ENCODE results near the gene RNF157.
A peak's percentile ranks its signal among the peaks of the same experiment; 100 is the strongest.

Gene RNF157

DNA sequence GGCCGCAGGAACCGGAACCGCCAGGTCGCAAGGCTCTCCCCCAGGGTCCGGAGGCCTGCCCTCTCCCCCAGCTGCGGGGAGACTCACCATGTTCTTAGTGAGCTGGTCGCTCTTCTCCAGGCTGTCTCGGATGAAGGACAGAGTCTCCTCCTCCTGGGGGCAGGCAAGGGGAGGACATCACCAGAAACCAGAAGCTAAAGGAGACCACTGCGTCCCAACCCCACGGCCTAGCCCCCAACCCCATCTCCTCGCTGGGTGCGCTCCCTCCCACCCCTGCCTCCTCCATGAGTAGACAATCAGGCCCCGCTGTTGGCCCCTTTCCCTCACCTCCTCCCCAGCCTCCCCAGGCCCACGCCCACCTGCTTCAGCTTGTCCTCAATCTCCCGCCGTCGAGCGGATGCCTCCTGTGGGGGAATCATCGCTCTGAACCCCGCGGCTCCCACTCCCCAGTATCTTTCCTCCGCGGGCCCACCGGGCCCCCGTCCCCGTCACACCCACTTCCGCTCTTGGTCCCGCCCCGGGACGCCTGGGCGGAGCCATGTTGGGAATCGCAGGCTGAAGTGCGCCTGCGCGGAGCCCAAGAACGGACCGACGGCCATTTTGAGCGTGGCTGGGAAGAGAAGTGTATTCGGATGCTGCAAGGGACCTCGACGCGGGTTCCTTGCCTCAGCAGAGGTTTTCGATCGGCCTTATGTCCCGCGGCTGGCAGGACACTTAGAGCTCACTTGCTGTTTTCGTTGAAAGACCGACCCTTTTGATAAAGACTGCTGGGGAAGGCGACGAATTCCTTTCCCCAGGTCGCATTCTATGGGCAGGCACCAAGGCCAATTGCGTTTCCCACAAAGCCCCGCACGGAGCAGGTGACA, 136.8 kb downstream of the RNF157 start, which contains the start of gene EXOC7:
EXOC7 (minus strand) TSS at position 514 of the 866 bp plus-strand sequence; CDS start at position 419, 95 bp downstream.
- TF ChIP-seq, protein P1, sequence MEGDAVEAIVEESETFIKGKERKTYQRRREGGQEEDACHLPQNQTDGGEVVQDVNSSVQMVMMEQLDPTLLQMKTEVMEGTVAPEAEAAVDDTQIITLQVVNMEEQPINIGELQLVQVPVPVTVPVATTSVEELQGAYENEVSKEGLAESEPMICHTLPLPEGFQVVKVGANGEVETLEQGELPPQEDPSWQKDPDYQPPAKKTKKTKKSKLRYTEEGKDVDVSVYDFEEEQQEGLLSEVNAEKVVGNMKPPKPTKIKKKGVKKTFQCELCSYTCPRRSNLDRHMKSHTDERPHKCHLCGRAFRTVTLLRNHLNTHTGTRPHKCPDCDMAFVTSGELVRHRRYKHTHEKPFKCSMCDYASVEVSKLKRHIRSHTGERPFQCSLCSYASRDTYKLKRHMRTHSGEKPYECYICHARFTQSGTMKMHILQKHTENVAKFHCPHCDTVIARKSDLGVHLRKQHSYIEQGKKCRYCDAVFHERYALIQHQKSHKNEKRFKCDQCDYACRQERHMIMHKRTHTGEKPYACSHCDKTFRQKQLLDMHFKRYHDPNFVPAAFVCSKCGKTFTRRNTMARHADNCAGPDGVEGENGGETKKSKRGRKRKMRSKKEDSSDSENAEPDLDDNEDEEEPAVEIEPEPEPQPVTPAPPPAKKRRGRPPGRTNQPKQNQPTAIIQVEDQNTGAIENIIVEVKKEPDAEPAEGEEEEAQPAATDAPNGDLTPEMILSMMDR (conservative IDR thresholded peaks at IDR 0.05; ENCODE audit: low read depth, low read length), result no peak

GRCh38 chr17:76102944-76103273, 137.4 kb downstream of the RNF157 start:
- Histone ChIP-seq H3K4me3 (IDR thresholded peaks at IDR 0.05; ENCODE audit: insufficient read depth, low read depth, low read length) (peak overlapping the region; percentile 61), H3K4me1 (ENCODE audit: low read depth, poor library complexity, severe bottlenecking) (peaks cover 14% of the 10 kb centered on the region), H3K4me2 (peak overlapping the region; percentile 88), H2AFZ (ENCODE audit: low read depth) (peak overlapping the region; percentile 65), H4K20me1 (ENCODE audit: insufficient read depth) (no peaks in the 10 kb centered on the region), H3K79me2 (ENCODE audit: insufficient read depth, low read depth) (peaks cover 14% of the 10 kb centered on the region; the same call in 1 of the 2 replicates), H3K27me3 (ENCODE audit: insufficient read depth, low read depth) (no peaks in the 10 kb centered on the region), H3K36me3 (ENCODE audit: insufficient read depth) (no peaks in the 10 kb centered on the region; the same call in 1 of the 2 replicates), H3K9ac (peak overlapping the region; percentile 59; the same call in 1 of the 2 replicates), H3K27ac (peak overlapping the region; percentile 22; the same call in 1 of the 2 replicates)
- TF ChIP-seq, protein P1 (conservative IDR thresholded peaks at IDR 0.05; ENCODE audit: low read depth, low read length), result 0 out of 2 replicates have a peak, but pooled peaks have one; percentile 17

More for the DNA sequence above, 136.8 kb downstream of the RNF157 start, which contains the start of gene EXOC7:
- no peaks in the 10 kb centered on the region; the same call in 1 of the 2 replicates for H3K36me3 ChIP-seq (ENCODE audit: insufficient read depth)
- H3K27me3 ChIP-seq (ENCODE audit: insufficient read depth, low read depth), result no peaks in the 10 kb centered on the region
- peak within 1 kb of the TSS; percentile 22; the same call in 1 of the 2 replicates for H3K27ac ChIP-seq
- H3K4me1 ChIP-seq (ENCODE audit: low read depth, poor library complexity, severe bottlenecking), result peaks cover 14% of the 10 kb centered on the region
- H3K4me2 ChIP-seq, result peak within 1 kb of the TSS; percentile 88
- peak within 1 kb of the TSS; percentile 61 for H3K4me3 ChIP-seq (IDR thresholded peaks at IDR 0.05; ENCODE audit: insufficient read depth, low read depth, low read length)
- H2AFZ ChIP-seq (ENCODE audit: low read depth), result peak within 1 kb of the TSS; percentile 65
- no peaks in the 10 kb centered on the region for H4K20me1 ChIP-seq (ENCODE audit: insufficient read depth)
- H3K9ac ChIP-seq, result peak within 1 kb of the TSS; percentile 59; the same call in 1 of the 2 replicates
- H3K79me2 ChIP-seq (ENCODE audit: insufficient read depth, low read depth), result peaks cover 14% of the 10 kb centered on the region; the same call in 1 of the 2 replicates

GRCh38 chr17:76097716-76098295, 142.5 kb downstream of the RNF157 start:
- TF ChIP-seq, protein P1 (conservative IDR thresholded peaks at IDR 0.05; ENCODE audit: low read depth, low read length), result no peak
- Histone ChIP-seq H3K9ac (no peak overlapping the region), H4K20me1 (ENCODE audit: insufficient read depth) (no peaks in the 10 kb centered on the region)

DNA sequence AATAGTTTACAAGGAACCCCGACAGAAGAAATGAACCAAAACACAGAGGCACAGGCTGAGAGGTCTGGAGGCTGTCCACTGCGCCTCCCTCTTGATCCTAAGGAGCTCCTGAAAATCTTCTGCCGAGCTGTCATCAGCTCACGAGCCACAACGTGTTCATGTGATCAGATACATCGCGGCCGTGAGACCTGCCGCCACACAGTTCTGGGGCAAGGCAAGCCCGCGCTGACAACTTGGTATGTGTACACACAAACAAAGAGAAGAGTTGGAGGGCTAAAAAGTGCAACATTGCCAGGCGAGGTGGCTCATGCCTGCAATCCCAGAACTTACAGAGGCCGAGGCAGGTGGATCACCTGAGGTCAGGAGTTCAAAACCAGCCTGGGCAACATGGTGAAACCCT, 144.3 kb downstream of the RNF157 start:
- H2AFZ ChIP-seq (ENCODE audit: low read depth), result no peak overlapping the region
- no peak overlapping the region for H3K4me2 ChIP-seq
- no peaks in the 10 kb centered on the region for H3K4me1 ChIP-seq (ENCODE audit: low read depth, poor library complexity, severe bottlenecking)
- no peak overlapping the region for H3K4me3 ChIP-seq (IDR thresholded peaks at IDR 0.05; ENCODE audit: insufficient read depth, low read depth, low read length)
- H3K27me3 ChIP-seq (ENCODE audit: insufficient read depth, low read depth), result no peaks in the 10 kb centered on the region
- no peaks in the 10 kb centered on the region for H4K20me1 ChIP-seq (ENCODE audit: insufficient read depth)
- H3K79me2 ChIP-seq (ENCODE audit: insufficient read depth, low read depth), result no peaks in the 10 kb centered on the region
- H3K9ac ChIP-seq, result no peak overlapping the region
- H3K27ac ChIP-seq, result no peak overlapping the region
- H3K36me3 ChIP-seq (ENCODE audit: insufficient read depth), result peaks cover 3% of the 10 kb centered on the region; the same call in 1 of the 2 replicates
- TF ChIP-seq, protein P1 (conservative IDR thresholded peaks at IDR 0.05; ENCODE audit: low read depth, low read length), result no peak

More at GRCh38 chr17:76097716-76098295, 142.5 kb downstream of the RNF157 start:
- no peak overlapping the region for H2AFZ ChIP-seq (ENCODE audit: low read depth)
- no peak overlapping the region for H3K4me3 ChIP-seq (IDR thresholded peaks at IDR 0.05; ENCODE audit: insufficient read depth, low read depth, low read length)
- H3K27me3 ChIP-seq (ENCODE audit: insufficient read depth, low read depth), result no peaks in the 10 kb centered on the region
- H3K79me2 ChIP-seq (ENCODE audit: insufficient read depth, low read depth), result peaks cover 10% of the 10 kb centered on the region; the same call in 1 of the 2 replicates
- no peak overlapping the region for H3K27ac ChIP-seq
- H3K36me3 ChIP-seq (ENCODE audit: insufficient read depth), result peaks cover 3% of the 10 kb centered on the region; the same call in 1 of the 2 replicates
- H3K4me1 ChIP-seq (ENCODE audit: low read depth, poor library complexity, severe bottlenecking), result peaks cover 3% of the 10 kb centered on the region
- no peak overlapping the region for H3K4me2 ChIP-seq

All from KMS-11 (cell line).